HL-60 (cell line): ENCODE measurements around the gene BTF3.

Source experiments
- DNase-seq, 2 experiments: peaks; one replicate each; pipeline ENCODE4 v3.0.0-alpha.2; 2010 to 2020; ENCODE audit warnings: low read depth in 1 of 2, low spot score in 1 of 2
- H3K27ac ChIP-seq: fragments of 250-450 bp; sonication (Bioruptor Pico); replicated peaks from 2 replicates; pipeline ENCODE4 v1.5.1; 2020; ENCODE audit warnings: mild to moderate bottlenecking, moderate library complexity
- H3K27me3 ChIP-seq: fragments of 250-450 bp; sonication (Bioruptor Pico); 2 replicates; pipeline ENCODE4 v1.5.1; 2021; ENCODE audit warnings: mild to moderate bottlenecking, moderate library complexity; ENCODE audit not compliant: insufficient read depth, poor library complexity, severe bottlenecking
- H3K4me3 ChIP-seq: replicated peaks from 2 replicates; pipeline ENCODE4 v1.5.1; 2011; ENCODE audit warnings: mild to moderate bottlenecking, control low read depth, low read length; ENCODE audit not compliant: insufficient read depth
- GABPA ChIP-seq: IDR thresholded peaks from 2 replicates; pipeline ENCODE4 v1.6.1; 2012; ENCODE audit warnings: low read depth
- POLR2AphosphoS5 ChIP-seq: IDR thresholded peaks from 2 replicates; pipeline ENCODE4 v1.6.1; 2012; ENCODE audit warnings: low read depth
- SPI1 ChIP-seq: IDR thresholded peaks from 2 replicates; pipeline ENCODE4 v1.6.1; 2012; ENCODE audit warnings: low read depth, mild to moderate bottlenecking, borderline replicate concordance
- TF ChIP-seq, protein P1 (sequence below): IDR thresholded peaks from 2 replicates; pipeline ENCODE4 v1.6.1; 2012; ENCODE audit warnings: low read depth; ENCODE audit not compliant: insufficient replicate concordance
- TF ChIP-seq, protein P2 (sequence below): IDR thresholded peaks from one replicate; pipeline ENCODE4 v1.5.1; 2011; ENCODE audit warnings: low read length, control low read depth, inconsistent platforms; ENCODE audit not compliant: insufficient read depth

Gene BTF3

DNA sequence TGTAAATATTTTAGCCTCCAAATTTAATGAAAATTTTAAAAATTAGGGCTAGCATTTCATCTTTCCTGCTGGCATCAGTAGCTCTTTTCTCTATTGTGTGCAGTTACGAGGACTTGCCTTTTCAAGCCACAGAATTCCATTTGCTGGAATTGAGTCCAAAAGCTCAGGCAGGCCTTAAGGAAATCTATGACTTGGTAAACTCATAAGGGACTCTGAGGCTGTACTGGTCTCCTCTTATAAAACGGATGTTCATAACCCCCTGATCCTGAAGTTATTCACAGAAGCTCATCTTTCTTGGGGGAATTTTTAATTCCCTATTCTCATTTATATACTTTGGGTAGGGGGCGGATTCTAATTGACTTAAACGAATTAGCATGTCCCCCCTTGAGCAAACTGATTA, 43.8 kb downstream of the BTF3 start:
- Histone ChIP-seq H3K27ac (no peak overlapping the region), H3K4me3 (no peak overlapping the region), H3K27me3 (no peaks in the 10 kb centered on the region)
- no peak for DNase-seq
- TF ChIP-seq GABPA (no peak), SPI1 (no peak), POLR2AphosphoS5 (no peak)
- TF ChIP-seq, protein P1, sequence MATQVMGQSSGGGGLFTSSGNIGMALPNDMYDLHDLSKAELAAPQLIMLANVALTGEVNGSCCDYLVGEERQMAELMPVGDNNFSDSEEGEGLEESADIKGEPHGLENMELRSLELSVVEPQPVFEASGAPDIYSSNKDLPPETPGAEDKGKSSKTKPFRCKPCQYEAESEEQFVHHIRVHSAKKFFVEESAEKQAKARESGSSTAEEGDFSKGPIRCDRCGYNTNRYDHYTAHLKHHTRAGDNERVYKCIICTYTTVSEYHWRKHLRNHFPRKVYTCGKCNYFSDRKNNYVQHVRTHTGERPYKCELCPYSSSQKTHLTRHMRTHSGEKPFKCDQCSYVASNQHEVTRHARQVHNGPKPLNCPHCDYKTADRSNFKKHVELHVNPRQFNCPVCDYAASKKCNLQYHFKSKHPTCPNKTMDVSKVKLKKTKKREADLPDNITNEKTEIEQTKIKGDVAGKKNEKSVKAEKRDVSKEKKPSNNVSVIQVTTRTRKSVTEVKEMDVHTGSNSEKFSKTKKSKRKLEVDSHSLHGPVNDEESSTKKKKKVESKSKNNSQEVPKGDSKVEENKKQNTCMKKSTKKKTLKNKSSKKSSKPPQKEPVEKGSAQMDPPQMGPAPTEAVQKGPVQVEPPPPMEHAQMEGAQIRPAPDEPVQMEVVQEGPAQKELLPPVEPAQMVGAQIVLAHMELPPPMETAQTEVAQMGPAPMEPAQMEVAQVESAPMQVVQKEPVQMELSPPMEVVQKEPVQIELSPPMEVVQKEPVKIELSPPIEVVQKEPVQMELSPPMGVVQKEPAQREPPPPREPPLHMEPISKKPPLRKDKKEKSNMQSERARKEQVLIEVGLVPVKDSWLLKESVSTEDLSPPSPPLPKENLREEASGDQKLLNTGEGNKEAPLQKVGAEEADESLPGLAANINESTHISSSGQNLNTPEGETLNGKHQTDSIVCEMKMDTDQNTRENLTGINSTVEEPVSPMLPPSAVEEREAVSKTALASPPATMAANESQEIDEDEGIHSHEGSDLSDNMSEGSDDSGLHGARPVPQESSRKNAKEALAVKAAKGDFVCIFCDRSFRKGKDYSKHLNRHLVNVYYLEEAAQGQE = no peak
- TF ChIP-seq, protein P2, sequence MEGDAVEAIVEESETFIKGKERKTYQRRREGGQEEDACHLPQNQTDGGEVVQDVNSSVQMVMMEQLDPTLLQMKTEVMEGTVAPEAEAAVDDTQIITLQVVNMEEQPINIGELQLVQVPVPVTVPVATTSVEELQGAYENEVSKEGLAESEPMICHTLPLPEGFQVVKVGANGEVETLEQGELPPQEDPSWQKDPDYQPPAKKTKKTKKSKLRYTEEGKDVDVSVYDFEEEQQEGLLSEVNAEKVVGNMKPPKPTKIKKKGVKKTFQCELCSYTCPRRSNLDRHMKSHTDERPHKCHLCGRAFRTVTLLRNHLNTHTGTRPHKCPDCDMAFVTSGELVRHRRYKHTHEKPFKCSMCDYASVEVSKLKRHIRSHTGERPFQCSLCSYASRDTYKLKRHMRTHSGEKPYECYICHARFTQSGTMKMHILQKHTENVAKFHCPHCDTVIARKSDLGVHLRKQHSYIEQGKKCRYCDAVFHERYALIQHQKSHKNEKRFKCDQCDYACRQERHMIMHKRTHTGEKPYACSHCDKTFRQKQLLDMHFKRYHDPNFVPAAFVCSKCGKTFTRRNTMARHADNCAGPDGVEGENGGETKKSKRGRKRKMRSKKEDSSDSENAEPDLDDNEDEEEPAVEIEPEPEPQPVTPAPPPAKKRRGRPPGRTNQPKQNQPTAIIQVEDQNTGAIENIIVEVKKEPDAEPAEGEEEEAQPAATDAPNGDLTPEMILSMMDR = no peak

- TF ChIP-seq, protein P2 = no peak
- TF ChIP-seq POLR2AphosphoS5 (no peak), SPI1 (no peak), GABPA (no peak)
- TF ChIP-seq, protein P1 = no peak
- DNase-seq = no peak
- no peak overlapping the region for H3K27ac ChIP-seq
- no peaks in the 10 kb centered on the region for H3K27me3 ChIP-seq
- H3K4me3 ChIP-seq = no peak overlapping the region
Measured at GRCh38 chr5:73544429-73545402, 46.5 kb downstream of the BTF3 start.

DNA sequence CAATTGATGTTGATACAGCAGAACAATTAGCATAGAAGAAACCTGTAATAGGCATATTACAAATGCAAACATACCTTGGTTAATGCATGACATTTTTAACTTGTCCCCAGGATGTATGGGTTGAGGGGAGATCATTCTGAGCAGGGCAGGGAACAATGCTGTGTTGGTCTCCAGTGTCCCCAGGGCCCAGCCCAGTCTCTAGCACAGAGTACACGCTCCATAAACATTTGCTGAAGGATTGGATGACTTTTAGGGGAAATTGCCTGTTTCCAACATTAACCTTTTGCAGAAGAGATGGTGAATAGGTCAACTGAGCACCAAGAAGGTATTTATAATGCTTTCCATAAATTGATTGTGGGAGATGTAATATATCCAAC, 47.1 kb downstream of the BTF3 start:
- H3K27ac ChIP-seq = no peak overlapping the region
- no peak overlapping the region for H3K4me3 ChIP-seq
- no peak for DNase-seq
- TF ChIP-seq POLR2AphosphoS5 (no peak), SPI1 (no peak), GABPA (no peak)
- TF ChIP-seq, protein P2 = no peak
- TF ChIP-seq, protein P1 = no peak
- no peaks in the 10 kb centered on the region for H3K27me3 ChIP-seq
